Ascending aorta (tissue), 2 donors: ENCODE data around the gene TRIM71. TPM values are rescaled to one million over a fixed set of nuclear protein-coding genes. Genes with fewer than 3 reads are reported as not detected.

Experiments used
- DNase-seq, 2 donors: peaks; one replicate each; pipeline ENCODE4 v3.0.0-alpha.2; 2019; ENCODE audit warnings: low spot score in 2 of 2
- H3K27ac ChIP-seq, 2 donors: fragments of 200-600 bp; sonication (generic); one replicate each; pipeline ENCODE4 v1.5.1; 2016 to 2017; ENCODE audit warnings: mild to moderate bottlenecking in 1 of 2
- H3K27me3 ChIP-seq: fragments of 200-600 bp; sonication (generic); one replicate; pipeline ENCODE4 v1.5.1; 2017
- H3K36me3 ChIP-seq, 2 donors: fragments of 200-600 bp; sonication (generic); one replicate each; pipeline ENCODE4 v1.5.1; 2016
- H3K4me1 ChIP-seq, 2 donors: fragments of 200-600 bp; sonication (generic); one replicate each; pipeline ENCODE4 v1.5.1; 2016 to 2017; ENCODE audit warnings: mild to moderate bottlenecking in 1 of 2
- H3K4me3 ChIP-seq, 2 donors: fragments of 200-600 bp; sonication (generic); one replicate each; pipeline ENCODE4 v1.5.1; 2016 to 2017; ENCODE audit warnings: mild to moderate bottlenecking in 1 of 2
- H3K9me3 ChIP-seq, 2 donors: fragments of 200-600 bp; sonication (generic); one replicate each; pipeline ENCODE4 v1.5.1; 2016
- CTCF ChIP-seq, 3 experiments: fragments of 200-600 bp in 2 of 3; fragments of 450-650 bp in 1 of 3; sonication (generic) in 2 of 3; IDR thresholded peaks; one replicate each; pipeline ENCODE4 v1.5.1; 2016 to 2019; ENCODE audit warnings: antibody characterized with exemption in 3 of 3, mild to moderate bottlenecking in 1 of 3, moderate library complexity in 1 of 3
- intact Hi-C: fragments of 100-400 bp; cut with DNase I; formaldehyde crosslinking; loops from one replicate; pipeline ENCODE4 v1.15.1; 2023
- total RNA-seq: library from RNA; depleted of rRNA; stranded (reverse); fragments of >200 nt; gene quantifications from one replicate; pipeline ENCODE4 v1.1.0, GENCODE V29; 2016

The TRIM71 gene
- total RNA-seq, 1 donor from 2014 or later = not detected

GRCh38 chr3:32871273-32871672 is 53.5 kb downstream of the TRIM71 start:
- Histone ChIP-seq H3K36me3 (no peaks in the 10 kb centered on the region), H3K9me3 (no peaks in the 10 kb centered on the region), H3K4me1 (peaks cover 0 to 8% of the 10 kb centered on the region in 2 donors), H3K27ac (no peak overlapping the region), H3K27me3 (no peaks in the 10 kb centered on the region), H3K4me3 (no peak overlapping the region)
- no peak for DNase-seq
- TF ChIP-seq CTCF (IDR thresholded peaks at IDR 0.05) = no peak
- intact Hi-C loops = no loop called here

DNA sequence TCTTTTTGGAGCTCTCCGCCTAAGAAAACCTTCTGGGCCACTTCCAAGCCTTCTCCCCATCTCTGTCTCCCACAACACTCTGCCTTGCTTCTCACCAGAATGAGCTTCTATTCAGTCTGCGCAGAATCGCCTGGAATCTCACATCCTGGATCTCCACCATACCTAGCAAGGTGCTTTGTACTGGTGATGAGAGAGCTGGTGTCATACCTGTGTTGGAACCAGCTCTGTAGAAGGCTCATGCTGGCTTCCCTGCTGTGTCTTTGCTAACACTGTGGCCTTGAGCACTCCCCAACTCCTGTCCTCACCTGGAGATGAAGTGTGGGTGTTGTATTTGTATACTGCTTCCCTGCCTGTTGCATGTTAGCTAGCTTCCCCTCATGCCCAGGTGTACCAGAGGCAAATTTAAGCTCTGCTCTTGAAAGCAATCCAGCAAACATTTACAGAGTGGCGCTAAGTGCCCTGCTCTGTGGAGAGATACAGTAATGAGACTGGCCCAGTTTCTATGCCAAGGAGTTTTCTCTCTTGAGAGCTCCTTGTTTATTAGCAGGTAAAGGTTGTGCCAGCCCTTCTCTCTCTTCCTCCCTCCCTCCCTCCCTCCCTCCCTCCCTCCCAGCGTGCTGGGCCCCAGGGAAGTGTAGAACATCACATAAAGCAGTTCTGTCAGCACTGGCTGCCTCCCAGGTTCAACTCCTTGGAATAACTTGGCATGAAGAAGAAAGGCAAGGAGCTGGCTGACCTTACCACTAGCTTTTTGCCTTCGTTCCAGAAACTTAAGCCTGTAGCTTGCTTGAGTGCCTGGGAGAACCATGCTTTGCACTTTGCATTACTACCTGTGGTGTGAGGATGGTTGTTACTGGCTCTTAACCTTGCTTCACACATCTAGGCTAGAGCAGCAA is 54.9 kb downstream of the TRIM71 start:
- DNase-seq = no peak
- no peak overlapping the region for H3K27ac ChIP-seq

GRCh38 chr3:32873531-32874130 is 55.8 kb downstream of the TRIM71 start:
- Histone ChIP-seq H3K36me3 (no peaks in the 10 kb centered on the region), H3K4me1 (peaks cover 0 to 8% of the 10 kb centered on the region in 2 donors), H3K27ac (no peak overlapping the region), H3K27me3 (no peaks in the 10 kb centered on the region), H3K4me3 (no peak overlapping the region), H3K9me3 (no peaks in the 10 kb centered on the region)
- TF ChIP-seq CTCF (IDR thresholded peaks at IDR 0.05) = no peak
- intact Hi-C loops = no loop called here
- no peak for DNase-seq

More for the DNA sequence above, 54.9 kb downstream of the TRIM71 start:
- no peak overlapping the region for H3K4me3 ChIP-seq
- no peaks in the 10 kb centered on the region for H3K9me3 ChIP-seq
- H3K27me3 ChIP-seq = no peaks in the 10 kb centered on the region
- TF ChIP-seq CTCF (IDR thresholded peaks at IDR 0.05) = no peak
- H3K36me3 ChIP-seq = no peaks in the 10 kb centered on the region
- intact Hi-C loops = no loop called here
- peaks cover 0 to 8% of the 10 kb centered on the region in 2 donors for H3K4me1 ChIP-seq

GRCh38 chr3:32876920-32877319 is 59.1 kb downstream of the TRIM71 start:
- DNase-seq = no peak
- Histone ChIP-seq H3K4me1 (peaks cover 0 to 8% of the 10 kb centered on the region in 2 donors), H3K27ac (no peak overlapping the region), H3K36me3 (no peaks in the 10 kb centered on the region), H3K4me3 (no peak overlapping the region), H3K27me3 (no peaks in the 10 kb centered on the region), H3K9me3 (no peaks in the 10 kb centered on the region)
- TF ChIP-seq CTCF (IDR thresholded peaks at IDR 0.05) = no peak
- intact Hi-C loops = no loop called here

DNA sequence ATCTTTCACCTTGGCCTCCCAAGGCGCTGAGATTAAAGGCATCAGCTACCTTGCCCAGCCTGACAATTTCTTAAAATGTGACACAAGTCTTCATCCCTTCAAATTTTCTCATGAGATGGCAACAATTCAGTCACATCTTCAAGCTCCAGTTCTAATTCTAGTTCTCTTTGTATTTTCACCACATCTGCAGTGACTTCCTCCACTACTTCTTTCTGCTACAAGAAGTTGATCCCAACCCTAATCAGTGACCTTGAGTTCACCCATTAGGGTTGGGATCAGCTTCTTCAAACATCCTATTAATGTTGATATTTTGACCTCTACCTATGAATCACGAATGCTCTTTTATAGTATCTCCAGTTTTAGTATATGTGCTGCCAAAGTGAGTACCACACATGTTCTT is 59.8 kb downstream of the TRIM71 start:
- H3K27me3 ChIP-seq = no peaks in the 10 kb centered on the region
- H3K9me3 ChIP-seq = no peaks in the 10 kb centered on the region
- H3K4me1 ChIP-seq = peaks cover 0 to 8% of the 10 kb centered on the region in 2 donors
- DNase-seq = no peak
- H3K36me3 ChIP-seq = no peaks in the 10 kb centered on the region
- TF ChIP-seq CTCF (IDR thresholded peaks at IDR 0.05) = no peak
- intact Hi-C loops = no loop called here
- no peak overlapping the region for H3K27ac ChIP-seq
- H3K4me3 ChIP-seq = no peak overlapping the region
